SK-N-SH treated with all-trans-retinoic acid at 6 μM for 48 hours (cell line): ENCODE measurements around the gene ATF1.
"Not testable (repeated sequence)": the region's sequence is repeated elsewhere in the genome, so short reads cannot be mapped to it uniquely, and the experiment has no call there.

ENCODE experiments used
- ARNTL ChIP-seq: fragments of 450-650 bp; formaldehyde crosslinking; IDR thresholded peaks from 2 replicates; pipeline ENCODE4 v1.5.0; 2020; ENCODE audit warnings: low read depth, mild to moderate bottlenecking, moderate library complexity, borderline replicate concordance
- CSDC2 ChIP-seq: fragments of 250-450 bp; sonication (Bioruptor Pico); IDR thresholded peaks from 2 replicates; pipeline ENCODE4 v1.5.0; 2020; ENCODE audit warnings: mild to moderate bottlenecking, moderate library complexity
- ESRRG ChIP-seq: fragments of 250-450 bp; sonication (Bioruptor Pico); IDR thresholded peaks from 2 replicates; pipeline ENCODE4 v1.6.1; 2021; ENCODE audit warnings: mild to moderate bottlenecking
- ISL1 ChIP-seq: fragments of 250-450 bp; sonication (Bioruptor Pico); IDR thresholded peaks from 2 replicates; pipeline ENCODE4 v2.1.2; 2022; ENCODE audit warnings: mild to moderate bottlenecking, moderate library complexity
- OSR1 ChIP-seq: fragments of 250-450 bp; sonication (Bioruptor Pico); IDR thresholded peaks from 2 replicates; pipeline ENCODE4 v1.8.0; 2022; ENCODE audit warnings: moderate library complexity, mild to moderate bottlenecking, inconsistent platforms
- ZFP3 ChIP-seq: fragments of 250-450 bp; sonication (Bioruptor Pico); IDR thresholded peaks from 2 replicates; pipeline ENCODE4 v1.5.0; 2020; ENCODE audit warnings: mild to moderate bottlenecking, moderate library complexity
- ZNF8 ChIP-seq: fragments of 450-650 bp; formaldehyde crosslinking; IDR thresholded peaks from 2 replicates; pipeline ENCODE4 v1.5.0; 2020; ENCODE audit warnings: mild to moderate bottlenecking, moderate library complexity
- TF ChIP-seq, protein P1 (sequence below): fragments of 250-450 bp; sonication (Bioruptor Pico); IDR thresholded peaks from 2 replicates; pipeline ENCODE4 v1.8.0; 2020; ENCODE audit warnings: mild to moderate bottlenecking, moderate library complexity, borderline replicate concordance
- TF ChIP-seq, protein P2 (sequence below): fragments of 250-450 bp; sonication (Bioruptor Pico); IDR thresholded peaks from 2 replicates; pipeline ENCODE4 v1.5.0; 2020; ENCODE audit warnings: mild to moderate bottlenecking, moderate library complexity

DNA sequence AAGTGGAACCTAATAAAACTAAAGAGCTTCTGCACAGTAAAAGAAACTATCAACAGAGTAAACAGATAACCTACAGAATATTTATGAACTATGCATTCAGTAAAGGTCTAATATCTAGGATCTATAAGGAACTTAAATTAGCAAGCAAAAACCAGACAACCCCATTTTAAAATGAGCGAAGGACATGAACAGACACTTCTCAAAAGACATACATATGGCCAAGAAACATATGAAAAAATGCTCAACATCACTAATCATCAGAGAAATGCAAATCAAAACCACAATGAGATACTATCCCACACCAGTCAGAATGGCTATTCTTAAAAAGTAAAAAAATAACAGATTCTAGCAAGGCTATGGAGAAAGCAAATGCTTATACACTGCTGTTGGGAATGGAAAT, 91.3 kb downstream of the ATF1 start:
- TF ChIP-seq ISL1 (CRISPR knock-in tag); ESRRG (CRISPR knock-in tag); ZNF8; ARNTL (CRISPR knock-in tag); ZFP3; OSR1; CSDC2 (CRISPR knock-in tag): not testable (repeated sequence)
- TF ChIP-seq, protein P1, sequence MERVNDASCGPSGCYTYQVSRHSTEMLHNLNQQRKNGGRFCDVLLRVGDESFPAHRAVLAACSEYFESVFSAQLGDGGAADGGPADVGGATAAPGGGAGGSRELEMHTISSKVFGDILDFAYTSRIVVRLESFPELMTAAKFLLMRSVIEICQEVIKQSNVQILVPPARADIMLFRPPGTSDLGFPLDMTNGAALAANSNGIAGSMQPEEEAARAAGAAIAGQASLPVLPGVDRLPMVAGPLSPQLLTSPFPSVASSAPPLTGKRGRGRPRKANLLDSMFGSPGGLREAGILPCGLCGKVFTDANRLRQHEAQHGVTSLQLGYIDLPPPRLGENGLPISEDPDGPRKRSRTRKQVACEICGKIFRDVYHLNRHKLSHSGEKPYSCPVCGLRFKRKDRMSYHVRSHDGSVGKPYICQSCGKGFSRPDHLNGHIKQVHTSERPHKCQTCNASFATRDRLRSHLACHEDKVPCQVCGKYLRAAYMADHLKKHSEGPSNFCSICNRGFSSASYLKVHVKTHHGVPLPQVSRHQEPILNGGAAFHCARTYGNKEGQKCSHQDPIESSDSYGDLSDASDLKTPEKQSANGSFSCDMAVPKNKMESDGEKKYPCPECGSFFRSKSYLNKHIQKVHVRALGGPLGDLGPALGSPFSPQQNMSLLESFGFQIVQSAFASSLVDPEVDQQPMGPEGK (CRISPR knock-in tag), result not testable (repeated sequence)
- TF ChIP-seq, protein P2, sequence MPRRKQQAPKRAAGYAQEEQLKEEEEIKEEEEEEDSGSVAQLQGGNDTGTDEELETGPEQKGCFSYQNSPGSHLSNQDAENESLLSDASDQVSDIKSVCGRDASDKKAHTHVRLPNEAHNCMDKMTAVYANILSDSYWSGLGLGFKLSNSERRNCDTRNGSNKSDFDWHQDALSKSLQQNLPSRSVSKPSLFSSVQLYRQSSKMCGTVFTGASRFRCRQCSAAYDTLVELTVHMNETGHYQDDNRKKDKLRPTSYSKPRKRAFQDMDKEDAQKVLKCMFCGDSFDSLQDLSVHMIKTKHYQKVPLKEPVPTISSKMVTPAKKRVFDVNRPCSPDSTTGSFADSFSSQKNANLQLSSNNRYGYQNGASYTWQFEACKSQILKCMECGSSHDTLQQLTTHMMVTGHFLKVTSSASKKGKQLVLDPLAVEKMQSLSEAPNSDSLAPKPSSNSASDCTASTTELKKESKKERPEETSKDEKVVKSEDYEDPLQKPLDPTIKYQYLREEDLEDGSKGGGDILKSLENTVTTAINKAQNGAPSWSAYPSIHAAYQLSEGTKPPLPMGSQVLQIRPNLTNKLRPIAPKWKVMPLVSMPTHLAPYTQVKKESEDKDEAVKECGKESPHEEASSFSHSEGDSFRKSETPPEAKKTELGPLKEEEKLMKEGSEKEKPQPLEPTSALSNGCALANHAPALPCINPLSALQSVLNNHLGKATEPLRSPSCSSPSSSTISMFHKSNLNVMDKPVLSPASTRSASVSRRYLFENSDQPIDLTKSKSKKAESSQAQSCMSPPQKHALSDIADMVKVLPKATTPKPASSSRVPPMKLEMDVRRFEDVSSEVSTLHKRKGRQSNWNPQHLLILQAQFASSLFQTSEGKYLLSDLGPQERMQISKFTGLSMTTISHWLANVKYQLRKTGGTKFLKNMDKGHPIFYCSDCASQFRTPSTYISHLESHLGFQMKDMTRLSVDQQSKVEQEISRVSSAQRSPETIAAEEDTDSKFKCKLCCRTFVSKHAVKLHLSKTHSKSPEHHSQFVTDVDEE (CRISPR knock-in tag), result not testable (repeated sequence)
